Neural cell (in vitro differentiated cells): ENCODE data around the gene TRPM3.

ENCODE experiments used
- EP300 ChIP-seq: fragments of 450-650 bp; conservative IDR thresholded peaks from 2 replicates; pipeline ENCODE4 v1.6.1; 2014; ENCODE audit warnings: antibody characterized with exemption, mild to moderate bottlenecking, moderate library complexity; ENCODE audit not compliant: poor library complexity, severe bottlenecking
- EZH2 ChIP-seq: fragments of 200-600, 300-800 bp; shearing (Covaris generic), sonication (generic); IDR thresholded peaks from 2 replicates; pipeline ENCODE4 v1.6.1; 2014; ENCODE audit warnings: antibody characterized with exemption, low read length, borderline replicate concordance, mild to moderate bottlenecking; ENCODE audit not compliant: insufficient read depth, poor library complexity, severe bottlenecking
- POLR2AphosphoS5 ChIP-seq: IDR thresholded peaks from 2 replicates; pipeline ENCODE4 v1.6.1; 2012
- RAD21 ChIP-seq: fragments of 450-650 bp; conservative IDR thresholded peaks from 2 replicates; pipeline ENCODE4 v1.6.1; 2014; ENCODE audit warnings: antibody characterized with exemption, mild to moderate bottlenecking, moderate library complexity
- SMC3 ChIP-seq: fragments of 450-650 bp; conservative IDR thresholded peaks from 2 replicates; pipeline ENCODE4 v1.6.1; 2014; ENCODE audit warnings: antibody characterized with exemption, mild to moderate bottlenecking, moderate library complexity; ENCODE audit not compliant: poor library complexity
- TAF1 ChIP-seq: IDR thresholded peaks from 2 replicates; pipeline ENCODE4 v1.6.1; 2012; ENCODE audit warnings: low read depth
- TF ChIP-seq, protein P1 (sequence below): fragments of 450-650 bp; IDR thresholded peaks from 2 replicates; pipeline ENCODE4 v1.5.1; 2014; ENCODE audit warnings: antibody characterized with exemption, mild to moderate bottlenecking, moderate library complexity; ENCODE audit not compliant: poor library complexity, severe bottlenecking
- TF ChIP-seq, protein P2 (sequence below): IDR thresholded peaks from 2 replicates; pipeline ENCODE4 v1.6.1; 2012; ENCODE audit warnings: borderline replicate concordance

DNA sequence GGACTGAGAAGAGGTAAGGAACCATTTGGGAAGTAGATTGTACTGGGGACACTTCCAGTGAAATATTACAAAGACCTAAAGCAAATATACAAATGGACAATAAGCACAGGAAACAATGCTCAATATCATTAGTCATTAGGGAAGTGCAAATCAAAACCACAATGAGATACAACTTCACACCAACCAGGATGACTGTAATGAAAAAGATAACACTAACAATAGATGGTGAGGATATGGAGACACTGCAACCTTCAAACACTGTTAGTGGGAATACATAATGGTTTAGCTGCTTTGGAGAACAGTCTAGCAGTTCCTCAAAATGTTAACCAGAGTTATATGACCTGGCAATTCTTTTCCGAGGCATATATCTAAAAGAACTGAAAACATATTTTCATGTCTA lies 149.7 kb downstream of the TRPM3 start:
- TF ChIP-seq, protein P1, sequence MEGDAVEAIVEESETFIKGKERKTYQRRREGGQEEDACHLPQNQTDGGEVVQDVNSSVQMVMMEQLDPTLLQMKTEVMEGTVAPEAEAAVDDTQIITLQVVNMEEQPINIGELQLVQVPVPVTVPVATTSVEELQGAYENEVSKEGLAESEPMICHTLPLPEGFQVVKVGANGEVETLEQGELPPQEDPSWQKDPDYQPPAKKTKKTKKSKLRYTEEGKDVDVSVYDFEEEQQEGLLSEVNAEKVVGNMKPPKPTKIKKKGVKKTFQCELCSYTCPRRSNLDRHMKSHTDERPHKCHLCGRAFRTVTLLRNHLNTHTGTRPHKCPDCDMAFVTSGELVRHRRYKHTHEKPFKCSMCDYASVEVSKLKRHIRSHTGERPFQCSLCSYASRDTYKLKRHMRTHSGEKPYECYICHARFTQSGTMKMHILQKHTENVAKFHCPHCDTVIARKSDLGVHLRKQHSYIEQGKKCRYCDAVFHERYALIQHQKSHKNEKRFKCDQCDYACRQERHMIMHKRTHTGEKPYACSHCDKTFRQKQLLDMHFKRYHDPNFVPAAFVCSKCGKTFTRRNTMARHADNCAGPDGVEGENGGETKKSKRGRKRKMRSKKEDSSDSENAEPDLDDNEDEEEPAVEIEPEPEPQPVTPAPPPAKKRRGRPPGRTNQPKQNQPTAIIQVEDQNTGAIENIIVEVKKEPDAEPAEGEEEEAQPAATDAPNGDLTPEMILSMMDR: no peak
- TF ChIP-seq POLR2AphosphoS5 (no peak), EZH2 (no peak), TAF1 (no peak), SMC3 (no peak), RAD21 (no peak), EP300 (no peak)
- TF ChIP-seq, protein P2, sequence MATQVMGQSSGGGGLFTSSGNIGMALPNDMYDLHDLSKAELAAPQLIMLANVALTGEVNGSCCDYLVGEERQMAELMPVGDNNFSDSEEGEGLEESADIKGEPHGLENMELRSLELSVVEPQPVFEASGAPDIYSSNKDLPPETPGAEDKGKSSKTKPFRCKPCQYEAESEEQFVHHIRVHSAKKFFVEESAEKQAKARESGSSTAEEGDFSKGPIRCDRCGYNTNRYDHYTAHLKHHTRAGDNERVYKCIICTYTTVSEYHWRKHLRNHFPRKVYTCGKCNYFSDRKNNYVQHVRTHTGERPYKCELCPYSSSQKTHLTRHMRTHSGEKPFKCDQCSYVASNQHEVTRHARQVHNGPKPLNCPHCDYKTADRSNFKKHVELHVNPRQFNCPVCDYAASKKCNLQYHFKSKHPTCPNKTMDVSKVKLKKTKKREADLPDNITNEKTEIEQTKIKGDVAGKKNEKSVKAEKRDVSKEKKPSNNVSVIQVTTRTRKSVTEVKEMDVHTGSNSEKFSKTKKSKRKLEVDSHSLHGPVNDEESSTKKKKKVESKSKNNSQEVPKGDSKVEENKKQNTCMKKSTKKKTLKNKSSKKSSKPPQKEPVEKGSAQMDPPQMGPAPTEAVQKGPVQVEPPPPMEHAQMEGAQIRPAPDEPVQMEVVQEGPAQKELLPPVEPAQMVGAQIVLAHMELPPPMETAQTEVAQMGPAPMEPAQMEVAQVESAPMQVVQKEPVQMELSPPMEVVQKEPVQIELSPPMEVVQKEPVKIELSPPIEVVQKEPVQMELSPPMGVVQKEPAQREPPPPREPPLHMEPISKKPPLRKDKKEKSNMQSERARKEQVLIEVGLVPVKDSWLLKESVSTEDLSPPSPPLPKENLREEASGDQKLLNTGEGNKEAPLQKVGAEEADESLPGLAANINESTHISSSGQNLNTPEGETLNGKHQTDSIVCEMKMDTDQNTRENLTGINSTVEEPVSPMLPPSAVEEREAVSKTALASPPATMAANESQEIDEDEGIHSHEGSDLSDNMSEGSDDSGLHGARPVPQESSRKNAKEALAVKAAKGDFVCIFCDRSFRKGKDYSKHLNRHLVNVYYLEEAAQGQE: no peak
